HCT116 (cell line): ENCODE data around the gene FEM1B.

Experiments
- CTCF ChIP-seq, 3 experiments: fragments of 200-600 bp in 1 of 3; sonication (generic) in 1 of 3; IDR thresholded peaks in 2 of 3; conservative IDR thresholded peaks in 1 of 3; 2 replicates each; pipeline ENCODE4 v1.5.1; 2012 to 2017; ENCODE audit warnings: low read depth in 2 of 3, low read length in 2 of 3, antibody characterized with exemption in 1 of 3, borderline replicate concordance in 1 of 3, control low read depth in 1 of 3, mild to moderate bottlenecking in 1 of 3, mixed read lengths in 1 of 3, mixed run types in 1 of 3, moderate library complexity in 1 of 3; ENCODE audit not compliant: insufficient read depth in 1 of 3
- EGR1 ChIP-seq: IDR thresholded peaks from 2 replicates; pipeline ENCODE4 v1.6.1; 2012; ENCODE audit warnings: low read depth
- EZH2 ChIP-seq: fragments of 200-600 bp; sonication (generic); IDR thresholded peaks from 2 replicates; pipeline ENCODE4 v1.6.1; 2017; ENCODE audit warnings: antibody characterized with exemption, mixed run types
- JUND ChIP-seq: IDR thresholded peaks from 2 replicates; pipeline ENCODE4 v1.6.1; 2012
- POLR2A ChIP-seq: IDR thresholded peaks from 2 replicates; pipeline ENCODE4 v1.7.0; 2011; ENCODE audit warnings: borderline replicate concordance; ENCODE audit not compliant: insufficient read depth, insufficient read length; ENCODE audit errors: extremely low read depth
- SIN3A ChIP-seq: IDR thresholded peaks from 2 replicates; pipeline ENCODE4 v1.6.1; 2012; ENCODE audit warnings: low read depth
- ZBTB33 ChIP-seq: IDR thresholded peaks from 2 replicates; pipeline ENCODE4 v1.6.1; 2011; ENCODE audit warnings: mild to moderate bottlenecking, low read length, moderate library complexity; ENCODE audit not compliant: insufficient replicate concordance; ENCODE audit errors: extremely low read depth
- ZFX ChIP-seq: fragments of 450-650 bp; IDR thresholded peaks from 2 replicates; pipeline ENCODE4 v1.6.1; 2017

- TF ChIP-seq SIN3A (no peak), CTCF (IDR thresholded peaks at IDR 0.05 in 2 of 3, conservative IDR thresholded peaks at IDR 0.05 in 1 of 3; ENCODE audit: borderline replicate concordance in 1 of 3, insufficient read depth in 1 of 3, low read depth in 2 of 3, low read length in 2 of 3) (no peak), ZBTB33 (no peak), ZFX (no peak), EGR1 (no peak), POLR2A (no peak), EZH2 (no peak), JUND (no peak)
Observed at GRCh38 chr15:68286256-68286655, 8.7 kb downstream of the FEM1B start.
